SK-N-SH treated with all-trans-retinoic acid at 6 μM for 48 hours (cell line): ENCODE results near the gene PRSS53.

Experiments used
- ARNTL ChIP-seq: fragments of 450-650 bp; formaldehyde crosslinking; IDR thresholded peaks from 2 replicates; pipeline ENCODE4 v1.5.0; 2020; ENCODE audit warnings: low read depth, mild to moderate bottlenecking, moderate library complexity, borderline replicate concordance
- GLIS3 ChIP-seq: fragments of 250-450 bp; sonication (Bioruptor Pico); IDR thresholded peaks from 2 replicates; pipeline ENCODE4 v1.5.0; 2020; ENCODE audit warnings: mild to moderate bottlenecking, moderate library complexity
- SNAI2 ChIP-seq: fragments of 250-450 bp; sonication (Bioruptor Pico); IDR thresholded peaks from 2 replicates; pipeline ENCODE4 v1.5.0; 2020; ENCODE audit warnings: mild to moderate bottlenecking, moderate library complexity
- TCF4 ChIP-seq: fragments of 250-450 bp; sonication (Bioruptor Pico); IDR thresholded peaks from 2 replicates; pipeline ENCODE4 v1.8.0; 2021; ENCODE audit warnings: mild to moderate bottlenecking, moderate library complexity, borderline replicate concordance
- TOX ChIP-seq: fragments of 250-450 bp; sonication (Bioruptor Pico); IDR thresholded peaks from 2 replicates; pipeline ENCODE4 v1.8.0; 2021; ENCODE audit warnings: mild to moderate bottlenecking, moderate library complexity, borderline replicate concordance
- ZFP3 ChIP-seq: fragments of 250-450 bp; sonication (Bioruptor Pico); IDR thresholded peaks from 2 replicates; pipeline ENCODE4 v1.5.0; 2020; ENCODE audit warnings: mild to moderate bottlenecking, moderate library complexity
- ZNF565 ChIP-seq: fragments of 450-650 bp; formaldehyde crosslinking; conservative IDR thresholded peaks from 2 replicates; pipeline ENCODE4 v1.5.0; 2020; ENCODE audit warnings: low read depth, mild to moderate bottlenecking, moderate library complexity
- ZNF70 ChIP-seq: fragments of 450-650 bp; formaldehyde crosslinking; IDR thresholded peaks from 2 replicates; pipeline ENCODE4 v1.5.0; 2020; ENCODE audit warnings: mild to moderate bottlenecking, moderate library complexity
- TF ChIP-seq, protein P1 (sequence below): fragments of 250-450 bp; sonication (Bioruptor Pico); IDR thresholded peaks from 2 replicates; pipeline ENCODE4 v1.8.0; 2020; ENCODE audit warnings: mild to moderate bottlenecking, moderate library complexity, borderline replicate concordance
- TF ChIP-seq, protein P2 (sequence below): fragments of 250-450 bp; sonication (Bioruptor Pico); IDR thresholded peaks from 2 replicates; pipeline ENCODE4 v1.5.1; 2021; ENCODE audit warnings: mild to moderate bottlenecking, moderate library complexity
- TF ChIP-seq, protein P3 (sequence below): fragments of 250-450 bp; sonication (Bioruptor Pico); IDR thresholded peaks from 2 replicates; pipeline ENCODE4 v1.8.0; 2021; ENCODE audit warnings: low read depth, mild to moderate bottlenecking, moderate library complexity, borderline replicate concordance
- TF ChIP-seq, protein P4 (sequence below): fragments of 250-450 bp; sonication (Bioruptor Pico); IDR thresholded peaks from 2 replicates; pipeline ENCODE4 v1.5.1; 2020; ENCODE audit warnings: low read depth, mild to moderate bottlenecking, moderate library complexity

DNA sequence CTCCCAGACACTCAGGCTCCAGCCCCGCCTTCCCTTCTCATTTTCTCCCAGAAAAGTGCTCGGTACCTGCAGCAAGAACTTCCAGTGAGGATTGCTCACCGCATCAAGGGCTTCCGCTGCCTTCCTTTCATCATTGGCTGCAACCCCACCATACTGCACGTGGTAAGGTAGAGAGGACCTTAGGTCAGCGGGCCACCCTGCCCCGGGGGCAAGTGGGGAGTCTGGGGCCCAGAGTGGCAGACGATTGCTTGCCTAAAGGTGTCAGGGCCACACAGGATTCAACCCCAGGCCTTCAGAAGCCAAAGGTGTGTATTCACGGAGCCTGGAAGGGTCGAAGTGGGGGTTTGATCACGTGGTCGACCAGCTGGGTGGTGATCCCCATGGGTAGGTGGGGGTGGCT, 20.9 kb upstream of the PRSS53 start:
- TF ChIP-seq, protein P1, sequence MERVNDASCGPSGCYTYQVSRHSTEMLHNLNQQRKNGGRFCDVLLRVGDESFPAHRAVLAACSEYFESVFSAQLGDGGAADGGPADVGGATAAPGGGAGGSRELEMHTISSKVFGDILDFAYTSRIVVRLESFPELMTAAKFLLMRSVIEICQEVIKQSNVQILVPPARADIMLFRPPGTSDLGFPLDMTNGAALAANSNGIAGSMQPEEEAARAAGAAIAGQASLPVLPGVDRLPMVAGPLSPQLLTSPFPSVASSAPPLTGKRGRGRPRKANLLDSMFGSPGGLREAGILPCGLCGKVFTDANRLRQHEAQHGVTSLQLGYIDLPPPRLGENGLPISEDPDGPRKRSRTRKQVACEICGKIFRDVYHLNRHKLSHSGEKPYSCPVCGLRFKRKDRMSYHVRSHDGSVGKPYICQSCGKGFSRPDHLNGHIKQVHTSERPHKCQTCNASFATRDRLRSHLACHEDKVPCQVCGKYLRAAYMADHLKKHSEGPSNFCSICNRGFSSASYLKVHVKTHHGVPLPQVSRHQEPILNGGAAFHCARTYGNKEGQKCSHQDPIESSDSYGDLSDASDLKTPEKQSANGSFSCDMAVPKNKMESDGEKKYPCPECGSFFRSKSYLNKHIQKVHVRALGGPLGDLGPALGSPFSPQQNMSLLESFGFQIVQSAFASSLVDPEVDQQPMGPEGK (CRISPR knock-in tag) = no peak
- TF ChIP-seq ZNF565 (CRISPR knock-in tag) (no peak), ARNTL (CRISPR knock-in tag) (no peak), ZNF70 (CRISPR knock-in tag) (no peak), TCF4 (CRISPR knock-in tag) (no peak), ZFP3 (CRISPR knock-in tag) (no peak), SNAI2 (CRISPR knock-in tag) (no peak), TOX (CRISPR knock-in tag) (no peak), GLIS3 (CRISPR knock-in tag) (no peak)
- TF ChIP-seq, protein P2, sequence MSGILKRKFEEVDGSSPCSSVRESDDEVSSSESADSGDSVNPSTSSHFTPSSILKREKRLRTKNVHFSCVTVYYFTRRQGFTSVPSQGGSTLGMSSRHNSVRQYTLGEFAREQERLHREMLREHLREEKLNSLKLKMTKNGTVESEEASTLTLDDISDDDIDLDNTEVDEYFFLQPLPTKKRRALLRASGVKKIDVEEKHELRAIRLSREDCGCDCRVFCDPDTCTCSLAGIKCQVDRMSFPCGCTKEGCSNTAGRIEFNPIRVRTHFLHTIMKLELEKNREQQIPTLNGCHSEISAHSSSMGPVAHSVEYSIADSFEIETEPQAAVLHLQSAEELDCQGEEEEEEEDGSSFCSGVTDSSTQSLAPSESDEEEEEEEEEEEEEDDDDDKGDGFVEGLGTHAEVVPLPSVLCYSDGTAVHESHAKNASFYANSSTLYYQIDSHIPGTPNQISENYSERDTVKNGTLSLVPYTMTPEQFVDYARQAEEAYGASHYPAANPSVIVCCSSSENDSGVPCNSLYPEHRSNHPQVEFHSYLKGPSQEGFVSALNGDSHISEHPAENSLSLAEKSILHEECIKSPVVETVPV (CRISPR knock-in tag) = no peak
- TF ChIP-seq, protein P3, sequence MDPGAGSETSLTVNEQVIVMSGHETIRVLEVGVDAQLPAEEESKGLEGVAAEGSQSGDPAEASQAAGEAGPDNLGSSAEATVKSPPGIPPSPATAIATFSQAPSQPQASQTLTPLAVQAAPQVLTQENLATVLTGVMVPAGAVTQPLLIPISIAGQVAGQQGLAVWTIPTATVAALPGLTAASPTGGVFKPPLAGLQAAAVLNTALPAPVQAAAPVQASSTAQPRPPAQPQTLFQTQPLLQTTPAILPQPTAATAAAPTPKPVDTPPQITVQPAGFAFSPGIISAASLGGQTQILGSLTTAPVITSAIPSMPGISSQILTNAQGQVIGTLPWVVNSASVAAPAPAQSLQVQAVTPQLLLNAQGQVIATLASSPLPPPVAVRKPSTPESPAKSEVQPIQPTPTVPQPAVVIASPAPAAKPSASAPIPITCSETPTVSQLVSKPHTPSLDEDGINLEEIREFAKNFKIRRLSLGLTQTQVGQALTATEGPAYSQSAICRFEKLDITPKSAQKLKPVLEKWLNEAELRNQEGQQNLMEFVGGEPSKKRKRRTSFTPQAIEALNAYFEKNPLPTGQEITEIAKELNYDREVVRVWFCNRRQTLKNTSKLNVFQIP (CRISPR knock-in tag) = no peak
- TF ChIP-seq, protein P4, sequence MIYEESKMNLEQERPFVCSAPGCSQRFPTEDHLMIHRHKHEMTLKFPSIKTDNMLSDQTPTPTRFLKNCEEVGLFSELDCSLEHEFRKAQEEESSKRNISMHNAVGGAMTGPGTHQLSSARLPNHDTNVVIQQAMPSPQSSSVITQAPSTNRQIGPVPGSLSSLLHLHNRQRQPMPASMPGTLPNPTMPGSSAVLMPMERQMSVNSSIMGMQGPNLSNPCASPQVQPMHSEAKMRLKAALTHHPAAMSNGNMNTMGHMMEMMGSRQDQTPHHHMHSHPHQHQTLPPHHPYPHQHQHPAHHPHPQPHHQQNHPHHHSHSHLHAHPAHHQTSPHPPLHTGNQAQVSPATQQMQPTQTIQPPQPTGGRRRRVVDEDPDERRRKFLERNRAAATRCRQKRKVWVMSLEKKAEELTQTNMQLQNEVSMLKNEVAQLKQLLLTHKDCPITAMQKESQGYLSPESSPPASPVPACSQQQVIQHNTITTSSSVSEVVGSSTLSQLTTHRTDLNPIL = no peak
